ENCODE results near the gene LIPA.

Gene LIPA

DNA sequence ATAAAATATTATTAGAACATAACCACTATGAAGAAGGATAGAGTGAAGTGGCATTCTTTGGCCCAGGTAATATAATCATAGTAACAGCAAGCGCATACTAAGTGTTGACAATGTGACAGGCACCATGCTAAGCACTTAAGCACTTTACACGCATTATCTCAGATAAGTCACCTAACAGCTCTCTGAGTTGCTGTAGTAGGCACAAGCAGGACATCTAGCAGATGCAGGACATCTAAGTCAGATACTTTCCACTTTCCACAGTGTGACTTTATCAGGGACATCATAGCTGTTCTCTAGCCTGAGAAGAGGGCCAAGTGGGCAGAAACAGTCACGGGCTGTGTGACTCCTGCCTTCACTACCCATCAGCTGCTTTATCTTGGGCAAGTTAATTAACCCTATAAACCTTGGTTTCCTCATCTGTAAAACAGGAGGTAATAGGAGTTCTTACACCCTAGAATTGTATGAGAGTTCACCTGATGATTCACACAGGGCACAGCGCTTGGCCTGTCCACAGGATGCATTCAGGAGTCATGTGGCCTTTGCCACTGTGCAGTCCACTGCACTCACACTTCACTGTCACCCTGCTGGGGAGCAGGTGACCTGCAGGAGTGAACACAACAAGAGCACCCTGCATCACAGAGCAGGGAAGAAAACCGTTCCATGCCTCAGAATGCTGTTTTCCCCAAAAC lies 12.5 kb downstream of the LIPA start:
- DNase-seq = no peak

DNA sequence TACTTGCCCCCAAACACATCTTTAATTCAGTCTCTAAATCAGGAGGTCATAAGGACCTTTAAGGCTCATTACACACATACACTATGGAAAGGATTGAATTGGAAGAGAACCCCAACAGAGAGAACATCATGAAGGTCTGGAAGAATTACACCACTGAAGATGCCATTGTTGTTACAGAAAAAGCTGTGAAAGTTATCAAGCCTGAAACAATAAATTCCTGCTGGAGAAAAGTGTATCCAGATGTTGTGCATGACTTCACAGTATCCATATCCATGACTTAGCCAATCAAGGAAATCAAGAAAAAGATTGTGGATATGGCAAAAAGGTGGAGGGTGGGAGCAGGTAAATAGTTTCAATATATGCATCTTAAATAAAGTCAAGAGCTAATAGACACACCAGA lies 13.7 kb downstream of the LIPA start:
- DNase-seq = no peak

DNA sequence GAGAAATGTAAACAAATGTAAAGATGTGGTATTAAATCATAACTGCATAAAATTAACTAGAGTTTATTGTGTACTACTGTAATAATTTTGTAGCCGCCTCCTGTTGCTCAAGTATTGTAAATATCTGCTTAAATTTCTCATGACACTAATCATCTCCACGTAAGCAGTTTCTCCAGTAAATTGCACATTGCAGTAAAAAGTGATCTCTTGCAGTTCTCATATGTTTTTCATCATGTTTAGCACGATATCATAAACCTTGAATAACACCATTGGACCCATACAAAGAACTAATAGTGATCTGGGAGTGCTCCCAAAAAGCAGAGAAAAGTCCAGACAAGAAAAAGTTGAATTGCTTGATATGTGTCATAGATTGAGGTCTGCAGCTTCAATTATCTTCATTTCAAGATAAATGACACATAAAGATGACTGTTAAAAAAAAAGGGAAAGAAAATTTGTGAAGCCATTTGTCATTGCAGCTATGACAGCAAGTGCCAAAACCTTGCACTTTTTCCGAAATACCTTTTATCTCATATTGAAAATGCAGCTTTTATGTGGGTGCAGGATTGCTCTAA lies 15.3 kb downstream of the LIPA start:
- DNase-seq = no peak

DNA sequence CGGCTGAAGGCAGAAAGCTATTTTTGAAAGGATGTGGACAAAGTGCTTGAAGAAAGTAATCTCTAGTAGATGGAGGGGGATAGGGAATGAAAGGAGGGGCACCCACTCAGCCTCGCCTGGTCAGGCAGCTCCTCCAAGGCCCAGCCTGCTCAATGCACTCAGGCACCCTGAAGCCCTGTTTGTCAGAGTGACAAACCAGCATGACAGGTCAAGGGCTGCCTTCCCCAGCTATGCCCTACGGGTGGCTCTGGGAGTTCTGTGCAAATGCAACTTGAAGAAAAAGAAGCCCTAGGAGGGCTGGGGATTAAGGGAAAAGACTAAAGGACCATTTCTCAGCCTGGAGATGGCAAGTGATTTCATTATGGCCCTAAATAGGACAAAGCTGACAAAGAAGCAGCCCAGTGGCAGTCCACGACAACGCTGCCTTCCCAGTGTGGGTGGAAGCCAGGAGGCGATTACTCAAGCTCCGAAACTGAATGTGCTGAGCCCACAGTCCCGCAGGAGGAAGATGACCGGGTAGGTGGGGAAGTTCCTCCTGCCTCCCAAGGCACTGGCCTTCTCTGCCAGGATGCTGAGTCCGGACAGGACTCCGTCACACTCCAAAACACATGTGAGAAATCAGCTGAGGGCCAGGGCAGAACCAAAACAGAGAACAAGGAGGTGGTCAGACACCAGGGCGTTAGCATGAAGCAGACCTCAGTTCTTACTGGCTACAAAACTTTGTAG lies 16.3 kb downstream of the LIPA start:
- no peak for DNase-seq

DNA sequence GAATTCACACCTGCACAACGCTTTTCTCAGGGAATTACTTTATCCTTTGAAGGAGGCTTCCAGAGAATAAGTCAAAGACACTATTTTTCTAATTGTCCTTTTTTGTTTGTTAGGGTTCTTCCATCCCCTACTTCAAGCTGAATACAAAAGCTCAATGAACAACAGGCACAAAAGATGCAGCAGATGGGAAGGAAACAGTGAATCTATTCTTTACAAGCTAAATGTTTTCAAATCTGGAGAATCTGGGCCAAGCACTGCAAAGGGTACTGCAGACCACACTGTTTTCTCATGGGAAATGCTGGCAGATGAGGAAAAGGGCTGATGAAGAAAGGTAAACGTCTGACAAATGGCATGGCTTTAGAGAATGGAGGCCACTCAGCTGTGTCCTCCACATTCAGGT lies 18.5 kb downstream of the LIPA start:
- DNase-seq = no peak

DNA sequence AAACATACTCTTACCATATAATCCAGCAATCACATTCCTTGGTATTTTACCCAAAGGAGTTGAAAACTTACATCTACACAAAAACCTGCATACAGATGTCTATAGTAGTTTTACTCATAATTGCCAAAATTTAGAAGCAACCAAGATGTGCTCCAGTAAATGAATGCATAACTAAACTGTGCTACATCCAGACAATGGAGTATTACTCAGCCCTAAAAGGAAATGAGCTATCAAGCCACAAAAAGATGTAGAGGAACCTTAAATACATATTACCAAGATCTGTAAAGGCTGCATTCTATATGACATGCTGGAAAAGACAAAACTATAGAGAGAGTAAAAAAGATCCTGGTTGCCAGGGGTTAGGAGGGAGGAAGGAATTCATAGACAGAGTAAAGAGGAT lies 22.6 kb downstream of the LIPA start:
- DNase-seq = no peak

DNA sequence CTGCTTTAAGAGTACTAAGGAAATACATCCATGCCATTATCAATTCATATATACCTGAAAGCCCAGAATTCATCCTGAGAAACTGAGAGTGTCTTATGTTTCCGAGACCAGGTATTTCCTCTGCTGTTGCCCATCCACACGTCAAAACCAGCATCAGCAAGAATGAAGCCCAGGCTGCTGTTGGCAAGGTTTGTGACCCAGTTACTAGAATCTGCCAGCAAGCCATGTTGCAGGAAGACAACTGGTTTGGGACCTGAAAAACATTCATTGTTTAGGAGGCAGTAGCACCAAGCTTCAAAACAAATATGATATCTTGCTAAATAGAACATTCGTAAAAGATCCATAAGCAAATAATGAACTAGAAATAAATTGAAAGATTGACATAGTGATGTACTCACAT lies 23.4 kb downstream of the LIPA start:
- no peak for DNase-seq

DNA sequence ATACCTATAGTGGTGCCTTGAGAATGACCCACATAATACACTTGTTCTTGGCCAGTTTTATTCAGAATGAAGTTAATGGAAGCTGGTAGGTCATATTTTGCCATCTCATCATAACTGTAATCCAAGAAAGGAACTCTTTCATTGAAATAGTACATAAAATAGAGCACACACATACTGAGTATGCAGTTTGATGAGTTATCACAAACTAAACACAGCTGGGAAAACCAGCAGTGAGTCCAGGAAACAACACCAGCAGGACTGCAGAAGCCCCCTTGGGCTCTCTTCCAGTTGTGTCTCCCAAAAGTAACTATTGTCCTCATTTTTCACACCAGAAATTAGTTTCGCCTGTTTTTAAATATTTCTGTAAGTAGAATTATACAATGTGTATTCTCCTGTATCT lies 24.7 kb downstream of the LIPA start:
- DNase-seq = no peak

DNA sequence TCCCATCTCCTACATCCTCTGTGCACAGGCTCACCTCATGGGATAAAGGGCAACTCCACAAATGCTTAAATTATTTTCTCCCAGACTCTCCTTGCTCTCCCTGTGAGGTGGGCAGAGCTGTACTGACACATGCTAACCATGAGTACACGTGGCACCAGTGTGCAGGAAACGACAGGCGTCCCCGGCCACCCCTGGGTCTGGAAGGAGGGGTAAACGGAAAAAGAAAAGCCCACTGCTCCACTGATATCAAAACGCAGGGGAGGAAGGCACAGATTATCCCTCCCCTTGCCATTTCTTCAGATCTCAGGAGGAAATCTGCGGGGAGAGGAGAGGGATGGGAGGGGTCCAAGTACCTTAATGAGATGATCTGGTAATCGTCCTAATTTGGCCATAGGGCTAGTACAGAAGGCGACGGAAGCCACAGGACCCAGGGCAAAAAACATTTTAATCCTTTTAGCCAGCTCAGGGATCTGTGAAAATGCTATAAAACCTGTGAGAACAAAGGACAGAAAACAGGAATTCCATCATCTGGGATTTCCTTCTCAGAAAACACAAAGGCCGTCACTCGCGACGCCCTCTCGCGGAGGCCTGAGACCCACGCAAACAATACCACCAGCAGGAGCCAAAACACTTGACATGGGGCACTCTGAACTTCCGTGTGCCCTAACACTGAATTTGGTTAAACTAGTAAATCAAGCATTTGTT lies 26.7 kb downstream of the LIPA start:
- DNase-seq = no peak

DNA sequence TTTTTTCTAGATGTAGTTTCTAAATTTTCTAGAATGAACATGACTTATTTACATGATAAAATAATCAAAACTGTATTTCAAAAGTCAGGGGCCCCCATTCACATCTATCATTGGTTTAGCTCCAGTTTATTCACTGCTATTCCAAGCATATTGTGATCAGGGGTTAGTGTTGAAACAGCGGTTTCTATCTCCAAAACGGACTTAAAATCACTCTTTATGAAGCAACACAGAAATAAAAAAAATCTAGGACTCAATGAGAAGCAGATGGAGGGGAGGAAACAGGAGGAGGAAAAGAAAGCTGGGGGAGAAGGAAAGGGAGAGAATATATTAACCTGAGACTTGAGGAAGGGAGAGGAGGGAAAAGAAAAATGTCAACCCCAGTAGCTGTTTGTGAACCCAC lies 29.7 kb downstream of the LIPA start:
- DNase-seq = no peak

DNA sequence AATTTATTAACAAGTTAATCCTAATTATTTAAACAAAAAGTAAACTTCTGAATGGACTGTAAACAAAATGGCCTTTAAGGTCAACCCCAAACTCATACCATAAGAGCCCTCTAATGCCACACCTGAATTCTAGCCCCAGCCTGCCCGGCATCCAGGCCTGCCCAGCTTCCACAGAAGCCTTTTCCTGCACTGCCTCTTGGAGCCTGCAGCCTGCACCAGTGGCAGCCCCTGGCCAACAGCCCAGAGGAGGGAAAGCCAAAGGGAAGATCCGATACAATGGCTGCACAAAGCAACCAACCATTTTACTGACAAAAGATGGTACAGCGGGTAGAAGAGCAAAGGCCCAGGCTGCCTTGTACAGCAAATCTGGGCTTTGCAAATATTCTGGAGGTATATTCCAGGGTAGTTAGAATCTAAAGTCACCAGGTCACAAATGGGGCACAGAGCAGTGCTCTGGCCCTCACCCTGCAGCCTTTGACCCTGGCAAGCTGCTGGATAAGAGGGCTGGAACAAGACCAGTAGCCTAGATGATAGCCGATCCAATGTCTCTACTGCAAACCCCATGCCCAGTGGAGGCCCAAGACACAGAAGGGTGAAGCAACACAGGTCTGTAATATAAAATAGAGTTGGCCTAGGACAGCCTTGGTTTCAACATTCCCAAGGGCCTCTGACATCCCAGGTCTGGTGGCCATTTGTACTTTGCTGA lies 31.9 kb downstream of the LIPA start:
- no peak for DNase-seq

DNA sequence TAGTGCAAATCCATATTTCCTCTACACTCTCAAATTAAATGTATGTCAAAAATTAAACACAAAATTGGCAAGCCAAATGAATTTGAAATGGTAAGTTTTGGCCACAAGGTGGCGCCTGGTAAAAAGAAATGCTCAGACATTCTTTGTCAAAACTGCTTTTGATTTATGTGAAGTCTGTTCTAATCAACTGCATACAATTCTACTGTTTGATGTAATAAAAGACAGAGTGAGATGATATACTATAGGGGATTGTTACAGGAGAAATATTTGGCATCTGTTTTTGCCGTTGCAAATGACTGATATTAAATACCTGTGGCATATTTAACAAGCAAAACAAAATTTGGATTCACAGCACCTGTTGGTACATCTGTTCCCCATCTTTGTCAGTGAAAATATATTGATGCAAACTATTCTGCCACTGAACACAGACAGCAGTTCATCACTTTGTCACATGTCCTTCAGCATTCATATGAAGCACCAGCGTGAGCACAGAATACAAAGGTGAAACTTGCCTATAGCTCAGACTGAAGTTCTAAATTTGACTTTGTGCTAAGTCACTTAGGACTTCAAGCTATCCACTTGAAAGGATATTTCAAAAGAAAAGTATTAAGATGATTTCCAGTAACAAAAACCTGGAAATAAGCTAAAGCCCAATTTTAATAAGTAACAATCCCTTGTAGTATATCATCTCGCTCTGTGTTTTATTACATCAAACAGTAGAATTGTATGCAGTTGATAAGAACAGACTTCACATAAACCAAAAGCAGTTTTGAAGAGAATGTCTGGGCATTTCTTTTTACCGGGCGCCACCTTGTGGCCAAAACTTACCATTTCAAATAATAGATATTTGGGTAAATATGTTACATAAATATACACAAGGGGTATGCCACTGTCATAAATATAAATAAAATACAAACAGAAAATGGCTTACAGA lies 34.3 kb downstream of the LIPA start:
- DNase-seq = peak; percentile 78

DNA sequence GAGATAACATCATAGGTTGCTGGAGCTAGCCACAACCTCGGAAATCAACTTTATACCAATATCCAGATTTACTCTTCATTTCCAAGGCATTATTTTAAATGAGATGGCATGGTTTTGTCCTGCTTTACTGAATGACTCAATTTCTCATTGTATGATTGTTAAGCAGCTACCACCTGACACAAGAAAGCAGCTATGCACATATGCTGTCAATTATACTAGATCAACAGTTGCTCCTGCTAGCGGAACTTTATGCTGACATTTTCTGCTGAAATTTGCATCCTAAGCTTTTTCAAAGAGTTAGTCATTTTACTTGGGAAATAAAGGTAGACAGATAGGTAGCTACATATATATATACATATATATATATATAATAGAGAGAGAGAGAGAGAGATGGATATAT lies 35.5 kb downstream of the LIPA start:
- DNase-seq = no peak

DNA sequence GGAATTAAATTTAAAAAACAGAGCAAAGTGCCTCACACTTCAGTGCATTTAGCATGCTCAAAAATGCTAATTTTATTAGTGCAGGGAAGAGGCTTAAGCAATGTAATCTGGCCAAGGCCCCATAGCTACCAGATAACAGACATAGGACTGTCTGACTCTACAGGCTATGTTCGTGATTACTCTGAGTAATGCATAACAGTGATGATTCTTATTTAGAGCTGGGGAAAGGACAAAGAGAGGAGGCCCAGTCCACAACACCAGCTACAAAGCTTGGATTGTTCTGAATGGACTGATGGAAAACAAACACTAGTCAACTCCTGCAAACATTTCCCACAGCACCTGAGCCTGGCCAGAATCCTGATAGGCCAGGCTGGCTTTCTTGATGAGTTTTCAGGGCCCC lies 36.1 kb downstream of the LIPA start:
- no peak for DNase-seq

DNA sequence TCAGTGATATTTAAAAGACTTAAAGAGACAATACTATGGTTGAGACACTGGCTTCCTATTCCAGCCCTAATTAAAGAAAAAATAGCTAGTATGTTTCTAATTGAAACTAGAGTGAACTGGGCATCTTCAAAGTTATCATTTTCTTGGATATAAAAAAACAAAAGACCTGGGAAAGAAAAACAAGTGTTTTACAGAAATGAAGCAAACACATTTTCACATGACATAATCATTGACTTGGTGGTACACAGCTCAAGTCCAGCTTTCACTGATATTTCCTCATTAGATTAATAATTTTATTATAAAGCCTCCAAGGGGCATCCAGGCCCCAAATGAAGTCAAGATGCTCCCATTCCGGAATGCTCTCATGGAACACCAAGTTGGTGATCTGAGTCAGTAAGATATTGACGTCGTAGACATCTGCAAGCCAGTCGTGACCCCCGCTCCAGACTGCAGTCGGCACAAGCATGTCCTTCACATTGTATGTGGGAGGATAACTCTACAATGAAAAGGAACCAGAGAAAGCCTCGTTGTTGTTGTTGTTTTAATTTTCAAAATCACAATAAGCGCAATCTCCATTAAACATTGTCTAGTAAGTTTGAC lies 36.9 kb downstream of the LIPA start:
- DNase-seq = no peak

DNA sequence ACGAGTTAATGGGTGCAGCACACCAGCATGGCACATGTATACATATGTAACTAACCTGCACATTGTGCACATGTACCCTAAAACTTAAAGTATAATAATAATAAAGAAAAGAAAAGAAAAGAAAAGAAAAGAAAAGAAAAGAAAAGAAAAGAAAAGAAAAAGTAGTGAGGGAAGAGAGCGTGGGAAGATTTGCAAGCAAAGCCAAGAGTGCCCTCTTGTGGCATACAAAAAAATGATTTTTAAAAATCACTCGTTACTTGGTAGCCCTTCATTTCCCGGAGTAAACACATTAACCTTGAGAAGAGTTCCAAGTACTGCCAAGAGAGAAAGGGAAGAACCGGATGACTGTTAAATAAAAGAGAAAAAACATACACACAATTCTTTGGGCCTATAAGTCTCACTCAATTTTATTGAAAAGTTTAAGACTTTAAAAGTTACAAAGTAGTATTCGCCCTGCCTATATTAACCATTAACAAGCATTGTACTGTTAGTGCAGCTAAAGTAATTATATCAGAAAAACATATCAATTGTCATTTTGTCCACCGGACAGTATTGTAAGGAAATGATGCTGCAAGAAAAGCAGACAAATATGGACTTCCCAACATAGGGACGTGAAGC lies 38.3 kb downstream of the LIPA start:
- DNase-seq = peak; percentile 62

DNA sequence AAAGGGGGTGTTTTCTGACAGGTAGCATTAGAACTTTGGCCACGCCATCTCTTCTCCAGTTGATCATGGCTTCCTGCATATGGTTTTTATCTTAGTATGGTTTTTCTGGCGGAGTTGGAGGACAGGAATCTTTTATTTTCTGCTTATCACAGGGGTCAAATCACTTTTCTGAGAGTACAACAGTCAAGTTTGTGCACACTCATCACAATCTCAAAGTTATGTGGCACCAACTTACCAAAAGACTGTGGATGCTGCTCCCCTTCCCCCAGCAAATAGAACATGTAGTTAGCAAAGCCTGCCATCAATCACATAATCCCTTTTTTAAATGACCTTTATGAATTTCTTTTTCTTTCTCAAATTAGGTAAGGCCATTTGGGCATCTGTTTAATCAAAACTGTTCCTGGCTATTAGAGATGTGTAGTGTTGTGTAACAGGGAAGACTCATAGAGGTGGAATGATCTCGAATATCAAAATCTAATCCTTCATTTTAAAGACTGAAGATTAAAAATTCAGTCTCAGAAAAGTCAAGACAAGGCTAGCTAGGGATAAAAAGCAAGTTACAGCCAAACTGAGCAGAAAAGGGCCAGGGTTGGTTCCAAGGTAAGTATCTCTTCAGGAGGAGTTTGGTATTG lies 40.7 kb downstream of the LIPA start:
- no peak for DNase-seq

DNA sequence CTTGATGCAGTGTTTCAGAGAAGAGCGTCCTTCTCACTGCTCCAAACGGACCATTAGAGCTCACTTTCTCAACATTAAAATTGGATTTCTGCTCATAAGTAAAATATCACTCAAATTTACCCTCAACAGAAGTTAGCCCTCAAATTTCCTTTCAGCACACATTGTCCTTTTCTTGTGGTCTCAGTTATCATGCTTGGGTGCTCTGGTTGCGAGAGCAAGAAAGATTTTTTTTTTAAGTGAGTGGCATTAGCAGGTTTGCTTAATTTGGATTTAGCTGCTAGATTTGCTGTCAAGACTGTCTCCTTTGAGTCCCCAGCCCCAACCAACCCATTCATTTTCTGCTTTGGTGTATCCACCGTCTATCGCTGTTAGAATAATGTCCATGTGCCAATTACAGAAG lies 41.9 kb downstream of the LIPA start:
- DNase-seq = no peak

DNA sequence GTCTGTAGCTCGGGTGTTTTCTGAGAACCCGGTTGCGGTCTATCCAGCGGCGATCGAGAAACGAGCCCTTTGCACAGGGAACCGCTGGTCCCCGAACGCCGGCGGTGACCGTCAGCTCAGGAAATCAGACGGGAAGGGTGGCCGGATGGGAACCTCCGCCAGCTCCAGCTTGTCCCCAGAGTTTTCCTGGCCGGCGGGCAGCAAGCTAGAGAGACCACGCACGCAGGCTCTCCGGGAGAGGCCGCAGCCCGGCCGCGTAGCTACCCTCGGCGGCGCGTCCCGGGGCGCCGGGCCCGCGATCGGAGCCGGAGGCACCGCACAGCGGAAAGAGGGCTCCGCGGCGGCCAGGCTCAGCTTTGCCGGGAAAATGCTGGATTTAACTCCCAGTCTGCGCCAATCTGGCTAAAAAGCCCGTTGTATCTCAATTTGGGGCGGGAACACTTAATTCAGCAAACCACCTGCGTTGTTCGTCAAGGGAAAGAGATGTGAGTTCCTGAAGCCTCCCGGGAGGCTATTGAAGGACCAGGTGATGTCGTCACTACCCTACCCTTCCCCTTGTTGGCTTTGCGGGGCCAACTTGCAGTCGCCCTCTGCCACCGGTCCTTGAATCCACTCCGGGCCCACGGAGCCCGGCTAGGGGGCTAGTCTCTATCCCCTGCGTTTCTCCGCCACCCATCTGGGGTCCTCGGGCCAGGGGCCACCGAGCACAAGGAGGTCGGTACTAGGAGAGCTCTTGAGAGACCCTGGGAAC lies 43.6 kb downstream of the LIPA start:
- no peak for DNase-seq

Measured in CD4-positive, alpha-beta T cell treated with Interleukin-17A for 1 hour (primary cell).